ENCODE results near the gene MRPS6. TPM values are rescaled to one million over a fixed set of nuclear protein-coding genes. Genes with fewer than 3 reads are reported as not detected.
A peak's percentile ranks its signal among the peaks of the same experiment; 100 is the strongest.

MRPS6 gene
- total RNA-seq, 1 donor: 19.2 TPM

GRCh38 chr21:34131586-34131985 is 58.2 kb downstream of the MRPS6 start:
- Histone ChIP-seq H2AFZ (ENCODE audit: low read length) (no peak overlapping the region), H3K4me1 (ENCODE audit: insufficient read depth, low read length) (peaks cover 23% of the 10 kb centered on the region), H3K27me3 (ENCODE audit: insufficient read depth, low read length) (no peaks in the 10 kb centered on the region), H3K27ac (ENCODE audit: low read depth, low read length) (no peak overlapping the region), H3K79me2 (ENCODE audit: insufficient read depth, low read length) (peaks cover 76% of the 10 kb centered on the region), H4K20me1 (ENCODE audit: insufficient read depth, low read length) (peaks cover 11% of the 10 kb centered on the region), H3K36me3 (ENCODE audit: insufficient read depth, low read length) (no peaks in the 10 kb centered on the region), H3K9me3 (ENCODE audit: low read depth, low read length) (no peaks in the 10 kb centered on the region), H3K4me3 (ENCODE audit: insufficient read depth, low read length) (no peak overlapping the region), H3K4me2 (ENCODE audit: insufficient read depth, low read length) (no peak overlapping the region)
- no peak for DNase-seq (ENCODE audit: insufficient read length, low spot score, missing footprints)
- TF ChIP-seq CTCF (IDR thresholded peaks at IDR 0.05; ENCODE audit: extremely low read depth, low read depth, low read length): no peak

- TF ChIP-seq CTCF (IDR thresholded peaks at IDR 0.05; ENCODE audit: extremely low read depth, low read depth, low read length): no peak
Measured at GRCh38 chr21:34132202-34132601, 58.8 kb downstream of the MRPS6 start.

GRCh38 chr21:34132926-34133325 is 59.5 kb downstream of the MRPS6 start:
- Histone ChIP-seq H3K27ac (ENCODE audit: low read depth, low read length) (no peak overlapping the region), H3K4me1 (ENCODE audit: insufficient read depth, low read length) (peaks cover 23% of the 10 kb centered on the region), H2AFZ (ENCODE audit: low read length) (no peak overlapping the region), H3K4me3 (ENCODE audit: insufficient read depth, low read length) (no peak overlapping the region), H3K79me2 (ENCODE audit: insufficient read depth, low read length) (peaks cover 72% of the 10 kb centered on the region), H3K9me3 (ENCODE audit: low read depth, low read length) (no peaks in the 10 kb centered on the region), H3K4me2 (ENCODE audit: insufficient read depth, low read length) (no peak overlapping the region), H3K36me3 (ENCODE audit: insufficient read depth, low read length) (no peaks in the 10 kb centered on the region), H3K27me3 (ENCODE audit: insufficient read depth, low read length) (no peaks in the 10 kb centered on the region), H4K20me1 (ENCODE audit: insufficient read depth, low read length) (peaks cover 11% of the 10 kb centered on the region)
- no peak for TF ChIP-seq CTCF (IDR thresholded peaks at IDR 0.05; ENCODE audit: extremely low read depth, low read depth, low read length)
- DNase-seq (ENCODE audit: insufficient read length, low spot score, missing footprints): peak; percentile 30

More at GRCh38 chr21:34132202-34132601, 58.8 kb downstream of the MRPS6 start:
- H3K4me3 ChIP-seq (ENCODE audit: insufficient read depth, low read length): no peak overlapping the region
- H2AFZ ChIP-seq (ENCODE audit: low read length): no peak overlapping the region
- no peak for DNase-seq (ENCODE audit: insufficient read length, low spot score, missing footprints)
- no peak overlapping the region for H3K27ac ChIP-seq (ENCODE audit: low read depth, low read length)
- H3K4me1 ChIP-seq (ENCODE audit: insufficient read depth, low read length): peaks cover 23% of the 10 kb centered on the region
- peaks cover 11% of the 10 kb centered on the region for H4K20me1 ChIP-seq (ENCODE audit: insufficient read depth, low read length)
- H3K27me3 ChIP-seq (ENCODE audit: insufficient read depth, low read length): no peaks in the 10 kb centered on the region
- no peaks in the 10 kb centered on the region for H3K36me3 ChIP-seq (ENCODE audit: insufficient read depth, low read length)
- H3K9me3 ChIP-seq (ENCODE audit: low read depth, low read length): no peaks in the 10 kb centered on the region
- no peak overlapping the region for H3K4me2 ChIP-seq (ENCODE audit: insufficient read depth, low read length)
- H3K79me2 ChIP-seq (ENCODE audit: insufficient read depth, low read length): peaks cover 75% of the 10 kb centered on the region

GRCh38 chr21:34133392-34133791 is 60.0 kb downstream of the MRPS6 start:
- H3K27me3 ChIP-seq (ENCODE audit: insufficient read depth, low read length): no peaks in the 10 kb centered on the region
- no peak for DNase-seq (ENCODE audit: insufficient read length, low spot score, missing footprints)
- no peaks in the 10 kb centered on the region for H3K9me3 ChIP-seq (ENCODE audit: low read depth, low read length)
- no peak for TF ChIP-seq CTCF (IDR thresholded peaks at IDR 0.05; ENCODE audit: extremely low read depth, low read depth, low read length)
- no peak overlapping the region for H3K4me2 ChIP-seq (ENCODE audit: insufficient read depth, low read length)
- no peak overlapping the region for H3K27ac ChIP-seq (ENCODE audit: low read depth, low read length)
- H2AFZ ChIP-seq (ENCODE audit: low read length): no peak overlapping the region
- peaks cover 23% of the 10 kb centered on the region for H3K4me1 ChIP-seq (ENCODE audit: insufficient read depth, low read length)
- peaks cover 68% of the 10 kb centered on the region for H3K79me2 ChIP-seq (ENCODE audit: insufficient read depth, low read length)
- no peak overlapping the region for H3K4me3 ChIP-seq (ENCODE audit: insufficient read depth, low read length)
- H4K20me1 ChIP-seq (ENCODE audit: insufficient read depth, low read length): peaks cover 11% of the 10 kb centered on the region
- no peaks in the 10 kb centered on the region for H3K36me3 ChIP-seq (ENCODE audit: insufficient read depth, low read length)
